A549 (cell line): ENCODE data around the gene MSX2.

Source experiments
- CTCF ChIP-seq: fragments of >200 bp; sonication (Bioruptor Twin); formaldehyde crosslinking; IDR thresholded peaks from 3 replicates; pipeline ENCODE4 v1.5.1; 2016
- EP300 ChIP-seq, 2 experiments: fragments of >200 bp; sonication (Bioruptor Twin); formaldehyde crosslinking; IDR thresholded peaks; 2 replicates in 1 of 2; 3 replicates in 1 of 2; pipeline ENCODE4 v1.6.1; 2016 to 2017
- JUN ChIP-seq, 2 experiments: fragments of >200 bp; sonication (Bioruptor Twin); formaldehyde crosslinking; IDR thresholded peaks; 2 replicates in 1 of 2; 3 replicates in 1 of 2; pipeline ENCODE4 v1.6.1; 2016 to 2017
- KDM1A ChIP-seq: fragments of 200-600 bp; sonication (generic); IDR thresholded peaks from 2 replicates; pipeline ENCODE4 v1.6.1; 2016; ENCODE audit warnings: low read depth, mild to moderate bottlenecking

DNA sequence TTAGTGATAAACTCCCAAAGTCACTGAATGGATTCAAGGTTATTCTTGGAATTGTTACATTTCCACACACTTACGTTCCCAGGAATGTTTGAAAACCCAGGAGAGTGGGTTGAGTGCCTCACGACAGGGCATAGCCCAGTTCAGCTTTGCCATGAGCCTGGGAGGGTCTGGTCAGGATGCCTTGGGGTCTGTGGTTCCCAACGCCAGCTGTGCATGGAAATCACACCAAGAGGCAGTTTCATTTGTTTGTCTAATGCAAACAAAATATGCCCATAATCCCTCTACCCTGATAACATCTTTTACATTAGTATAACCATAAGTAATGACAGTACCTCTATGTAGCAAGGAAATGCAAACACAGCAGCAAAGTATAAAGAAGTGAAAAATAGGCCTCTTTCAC, 25.3 kb upstream of the MSX2 start:
- TF ChIP-seq KDM1A, result no peak
- no peak for TF ChIP-seq CTCF
- TF ChIP-seq EP300 (IDR thresholded peaks at IDR 0.05), result no peak
- no peak for TF ChIP-seq JUN (IDR thresholded peaks at IDR 0.05)
